RWPE1 (cell line): Measurements from ENCODE around the gene CHMP4A.

Source experiments
- CTCF ChIA-PET: fragments of 350-600 bp; sonication (Branson Sonifier 250); formaldehyde crosslinking; extraction: SDS; loops from one replicate; lab custom pipeline; 2021; lab: Yijun Ruan, JAX
- POLR2A ChIA-PET: fragments of 400-600 bp; formaldehyde crosslinking; extraction: SDS; loops from one replicate; lab custom pipeline; 2020; ENCODE audit warnings: antibody characterized with exemption; ENCODE audit not compliant: low non-redundant PET; lab: Yijun Ruan, JAX
- DNase-seq: peaks from one replicate; pipeline ENCODE4 v3.0.0; 2012; ENCODE audit warnings: low spot score
- H3K27ac ChIP-seq: fragments of 450-650 bp; 2 replicates; pipeline ENCODE4 v1.5.1; 2017
- CTCF ChIP-seq: fragments of 450-650 bp; conservative IDR thresholded peaks from 2 replicates; pipeline ENCODE4 v1.5.1; 2017; ENCODE audit warnings: low read depth, mild to moderate bottlenecking

The CHMP4A gene

GRCh38 chr14:24177891-24178290 lies 35.4 kb downstream of the CHMP4A start:
- TF ChIP-seq CTCF: no peak
- no peak for DNase-seq
- H3K27ac ChIP-seq: peak overlapping the region; percentile 60
- POLR2A ChIA-PET: no interaction called here
- CTCF ChIA-PET: interaction anchor here (1.2 kb wide), 1 partner anchor 17 kb away, joined by 3 read pairs; the partner anchor contains the start of gene IRF9

- TF ChIP-seq CTCF: no peak
- DNase-seq: no peak
- H3K27ac ChIP-seq: peak overlapping the region; percentile 60
- ChIA-PET CTCF (interaction anchor here (1.2 kb wide), 1 partner anchor 16 kb away, joined by 3 read pairs; the partner anchor contains the start of gene IRF9), POLR2A (no interaction called here)
These were observed 36.1 kb downstream of the CHMP4A start for GRCh38 chr14:24177041-24177825.

- POLR2A ChIA-PET: no interaction called here
- CTCF ChIA-PET: interaction anchor here (1.2 kb wide), 1 partner anchor 15 kb away, joined by 3 read pairs; the partner anchor contains the start of gene IRF9
- no peak for TF ChIP-seq CTCF
- DNase-seq: no peak
- peak overlapping the region; percentile 60 for H3K27ac ChIP-seq
These were observed 36.7 kb downstream of the CHMP4A start for GRCh38 chr14:24176599-24176998.

GRCh38 chr14:24172871-24173281 lies 40.4 kb downstream of the CHMP4A start:
- CTCF ChIA-PET: interaction anchor here (0.6 kb wide), 1 partner anchor 98 kb away, joined by 3 read pairs; no protein-coding TSS in a partner anchor
- POLR2A ChIA-PET: interaction anchor here (0.6 kb wide), 1 partner anchor 79 kb away, joined by 4 read pairs; no protein-coding TSS in a partner anchor
- no peak for TF ChIP-seq CTCF
- H3K27ac ChIP-seq: peak overlapping the region; percentile 5
- no peak for DNase-seq

GRCh38 chr14:24172261-24172860 lies 40.9 kb downstream of the CHMP4A start:
- H3K27ac ChIP-seq: no peak overlapping the region
- ChIA-PET POLR2A (no interaction called here), CTCF (no interaction called here)
- TF ChIP-seq CTCF: no peak
- no peak for DNase-seq

GRCh38 chr14:24171422-24172260 lies 41.6 kb downstream of the CHMP4A start, which contains the start of gene REC8:
Gene REC8 (plus strand): TSS chr14:24172080. CDS start chr14:24172553, 473 bp downstream.
- H3K27ac ChIP-seq: peak within 1 kb of the TSS; percentile 5; the same call in 1 of the 2 replicates
- DNase-seq: no peak
- TF ChIP-seq CTCF: no peak
- ChIA-PET CTCF (no interaction called here), POLR2A (interaction anchor here (0.6 kb wide), 1 partner anchor 11 kb away, joined by 7 read pairs; no protein-coding TSS in a partner anchor)
